Measurements from ENCODE around the gene PDZD7.
A peak's percentile ranks its signal among the peaks of the same experiment; 100 is the strongest.

Gene PDZD7

DNA sequence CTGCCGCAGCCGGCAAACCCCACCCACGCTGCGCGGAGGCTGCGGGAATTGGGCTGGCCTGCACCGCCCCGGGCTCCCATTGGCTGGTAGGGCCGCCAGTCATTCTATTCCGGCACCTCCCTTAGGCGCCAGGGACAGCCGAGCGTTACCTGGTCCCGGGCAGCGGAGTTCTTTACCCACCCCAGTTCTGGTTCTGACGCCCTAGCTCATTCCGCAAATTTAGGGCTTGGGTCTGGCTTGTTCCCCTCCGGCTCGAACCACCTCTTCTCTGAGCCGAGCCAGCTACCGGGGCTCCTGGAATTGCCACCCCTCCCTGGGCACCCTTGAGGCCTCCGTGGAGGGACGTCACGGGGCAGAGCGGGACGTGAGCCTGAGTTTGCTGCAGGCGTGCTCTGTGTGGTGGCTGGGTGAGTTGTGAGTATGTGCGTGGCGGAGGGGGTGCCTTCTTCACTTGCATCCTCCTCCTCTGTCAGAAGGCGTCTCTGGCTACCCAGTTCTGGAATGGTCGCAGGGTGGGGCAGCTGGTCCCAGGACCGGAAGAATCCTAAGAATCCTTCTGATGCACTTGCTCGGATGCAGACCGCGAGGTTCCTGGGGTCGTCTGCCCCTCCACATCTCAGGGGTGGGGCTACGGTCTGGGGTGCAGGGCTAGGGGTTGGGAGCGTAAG is at the start of gene PDZD7, which contains the start of gene SFXN3:
TSS of gene PDZD7 (minus strand) at position 2 of the 668 bp plus-strand sequence. CDS start 910 bp downstream, outside the sequence.
TSS of gene SFXN3 (plus strand) at position 107 of the 668 bp plus-strand sequence. CDS start 3,461 bp downstream, outside the sequence.
- intact Hi-C loops (cut with DNase I) = no loop called here
- peak; percentile 96 to 100 (median 98) for DNase-seq

- intact Hi-C loops (cut with DNase I) = no loop called here
- peak in 3 of 10 donors; percentile 34 to 60 (median 48) for DNase-seq
Measured at GRCh38 chr10:101079874-101080273, 48.9 kb upstream of the PDZD7 start.

DNA sequence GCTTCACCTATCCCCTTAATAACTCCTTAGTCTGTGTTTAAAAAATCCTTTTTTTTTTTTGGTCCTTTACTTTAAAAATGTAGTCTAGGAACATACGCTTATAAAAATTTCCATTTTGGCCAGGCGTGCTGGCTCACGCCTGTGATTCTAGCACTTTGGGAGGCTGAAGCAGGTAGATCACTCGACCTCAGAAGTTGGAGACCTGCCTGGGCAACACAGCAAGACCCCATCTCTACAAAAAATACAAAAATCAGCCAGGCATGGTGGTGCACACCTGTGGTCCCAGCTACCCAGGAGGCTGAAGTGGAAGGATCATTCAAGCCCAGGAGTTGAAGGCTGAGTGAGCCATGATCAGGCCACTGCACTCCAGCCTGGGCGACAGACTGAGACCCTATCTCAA is 45.7 kb upstream of the PDZD7 start:
- DNase-seq = peak in 2 of 10 donors; percentile 8 to 29
- intact Hi-C loops (cut with DNase I) = no loop called here

- intact Hi-C loops (cut with DNase I) = no loop called here
Measured at GRCh38 chr10:101075775-101076174, 44.8 kb upstream of the PDZD7 start.

DNA sequence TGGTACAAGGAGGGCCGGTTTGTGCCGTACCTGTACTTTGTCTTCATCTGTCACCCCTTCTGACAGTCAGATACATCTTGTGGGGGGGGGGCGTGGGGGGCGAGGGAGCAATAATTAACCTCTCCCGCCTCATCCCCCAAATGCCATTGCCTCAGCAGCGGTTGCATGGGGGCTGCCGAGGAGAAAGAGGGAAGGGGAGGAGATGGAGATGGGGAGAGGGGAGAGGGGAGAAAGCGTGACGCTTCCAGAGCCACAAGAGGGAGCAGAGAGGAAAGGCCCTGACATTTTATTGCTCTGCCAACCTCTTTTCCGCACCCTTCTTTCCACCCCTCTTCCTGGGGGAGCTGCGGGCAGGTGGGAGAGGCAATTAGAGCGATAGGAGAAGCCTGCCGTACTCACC is 42.7 kb upstream of the PDZD7 start:
- DNase-seq = peak in 1 of 10 donors; percentile 17

More at GRCh38 chr10:101075775-101076174, 44.8 kb upstream of the PDZD7 start:
- peak in 2 of 10 donors; percentile 10 to 20 for DNase-seq

GRCh38 chr10:101072923-101073322 is 42.0 kb upstream of the PDZD7 start:
- DNase-seq = peak in 2 of 10 donors; percentile 15 to 17
- intact Hi-C loops (cut with DNase I) = no loop called here

More for the DNA sequence above, 42.7 kb upstream of the PDZD7 start:
- intact Hi-C loops (cut with DNase I) = no loop called here

- intact Hi-C loops (cut with DNase I) = no loop called here
- peak in 2 of 10 donors; percentile 20 to 53 for DNase-seq
Measured at GRCh38 chr10:101071885-101072433, 41.0 kb upstream of the PDZD7 start.

DNA sequence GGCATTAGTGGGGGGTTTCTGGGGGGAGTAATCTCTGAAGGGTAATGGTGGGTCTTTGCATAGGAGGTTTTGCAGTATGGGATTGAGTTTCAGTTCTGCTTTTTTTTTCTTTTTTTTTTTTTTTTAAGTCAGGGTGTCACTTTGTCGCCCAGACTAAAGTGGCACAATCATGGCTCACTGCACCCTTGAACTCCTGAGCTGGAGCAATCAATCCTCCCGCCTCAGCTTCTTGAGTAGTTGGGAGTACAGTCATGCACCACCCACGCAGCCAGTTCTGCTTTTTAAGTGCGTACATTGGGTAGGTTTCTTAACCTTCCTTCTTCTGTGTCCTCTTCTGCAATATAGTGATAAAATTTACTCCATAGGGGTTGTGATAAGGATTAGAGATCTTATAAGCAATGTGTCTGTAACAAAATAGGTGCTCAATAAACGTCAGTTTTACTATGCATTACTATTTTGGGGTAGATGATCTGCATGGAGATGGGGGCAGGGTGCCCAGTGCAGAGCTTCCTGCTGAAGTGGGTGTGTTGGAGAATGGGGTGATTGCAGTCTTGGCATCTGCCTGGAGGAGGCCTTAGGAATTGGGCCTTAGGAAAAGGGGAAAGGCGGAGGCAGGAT is 40.4 kb upstream of the PDZD7 start:
- intact Hi-C loops (cut with DNase I) = no loop called here
- peak in 1 of 10 donors; percentile 40 for DNase-seq

- peak in 1 of 10 donors; percentile 23 for DNase-seq
- intact Hi-C loops (cut with DNase I) = no loop called here
Measured at GRCh38 chr10:101070098-101070497, 39.2 kb upstream of the PDZD7 start.

GRCh38 chr10:101069441-101069840 is 38.5 kb upstream of the PDZD7 start:
- intact Hi-C loops (cut with DNase I) = loop anchor here (2.0 kb wide), 1 partner anchor 51 kb away; no protein-coding TSS in a partner anchor
- DNase-seq = no peak

- intact Hi-C loops (cut with DNase I) = loop anchor here (2.0 kb wide), 1 partner anchor 49 kb away; no protein-coding TSS in a partner anchor
Measured at GRCh38 chr10:101067356-101068083, 36.6 kb upstream of the PDZD7 start.

DNA sequence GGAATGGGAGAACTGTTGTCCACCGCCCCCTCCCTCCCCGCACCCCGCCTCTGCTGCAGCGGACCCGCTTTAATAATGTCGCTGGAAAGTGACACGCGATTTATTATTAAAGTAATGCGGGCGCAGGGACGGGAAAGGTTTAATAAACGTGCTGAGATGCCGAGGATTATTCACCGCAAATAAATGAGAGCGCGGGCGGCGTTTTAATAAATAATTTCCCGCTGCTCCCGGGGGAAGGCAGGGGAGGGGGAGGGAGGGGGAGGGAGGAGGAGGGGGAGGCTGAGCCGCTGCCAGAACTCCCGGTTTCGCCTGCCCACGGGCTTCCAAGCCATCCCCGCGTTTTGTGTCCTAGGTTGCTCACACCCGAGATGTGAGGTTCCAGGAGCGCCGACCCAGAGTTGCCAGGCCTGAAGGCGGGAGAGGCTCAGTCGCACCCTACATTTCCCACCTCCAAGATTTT is 36.0 kb upstream of the PDZD7 start:
- peak in 1 of 10 donors; percentile 77 for DNase-seq
- intact Hi-C loops (cut with DNase I) = no loop called here

More at GRCh38 chr10:101067356-101068083, 36.6 kb upstream of the PDZD7 start:
- peak in 9 of 10 donors; percentile 29 to 93 (median 73) for DNase-seq

DNA sequence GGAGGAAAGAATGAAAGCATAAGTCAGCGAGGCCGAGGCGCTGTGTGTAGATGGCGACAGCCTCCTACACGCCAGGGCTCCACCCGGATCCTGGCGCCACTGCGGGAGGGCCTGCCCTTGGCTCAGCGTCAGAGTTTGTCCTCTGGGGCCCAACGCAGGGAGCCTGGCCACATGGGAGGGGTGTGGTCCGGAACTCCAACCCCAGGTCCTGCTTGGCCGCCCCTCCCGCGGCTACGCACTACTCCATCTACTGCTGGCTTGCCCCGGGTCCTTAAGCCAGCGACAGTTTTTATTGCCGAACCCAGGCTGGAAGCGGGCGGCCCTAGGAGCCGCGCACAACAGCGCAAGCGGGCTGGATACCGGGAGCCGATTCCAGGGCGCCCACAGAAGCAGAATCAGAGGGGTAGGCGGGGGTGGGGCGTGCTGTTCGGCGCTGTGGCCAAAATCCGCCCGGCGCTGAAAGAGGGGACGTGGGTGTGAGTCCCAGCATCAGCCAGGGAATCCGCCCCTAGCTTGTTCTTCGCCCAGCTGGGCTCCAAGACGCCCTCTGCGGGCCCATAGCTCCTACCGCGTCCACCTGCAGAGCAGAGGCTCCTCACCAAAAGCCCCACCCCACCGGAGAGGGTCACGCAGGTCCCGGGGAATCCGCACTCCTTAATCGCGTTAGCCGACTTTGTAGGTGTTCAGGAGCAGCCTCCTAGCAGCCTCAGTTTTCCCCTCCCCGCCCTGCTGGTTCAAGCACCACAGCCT is 35.4 kb upstream of the PDZD7 start:
- peak in 8 of 10 donors; percentile 22 to 89 (median 48) for DNase-seq
- intact Hi-C loops (cut with DNase I) = no loop called here

GRCh38 chr10:101065481-101066145 is 34.7 kb upstream of the PDZD7 start:
- DNase-seq = peak in 2 of 10 donors; percentile 23 to 44
- intact Hi-C loops (cut with DNase I) = no loop called here

DNA sequence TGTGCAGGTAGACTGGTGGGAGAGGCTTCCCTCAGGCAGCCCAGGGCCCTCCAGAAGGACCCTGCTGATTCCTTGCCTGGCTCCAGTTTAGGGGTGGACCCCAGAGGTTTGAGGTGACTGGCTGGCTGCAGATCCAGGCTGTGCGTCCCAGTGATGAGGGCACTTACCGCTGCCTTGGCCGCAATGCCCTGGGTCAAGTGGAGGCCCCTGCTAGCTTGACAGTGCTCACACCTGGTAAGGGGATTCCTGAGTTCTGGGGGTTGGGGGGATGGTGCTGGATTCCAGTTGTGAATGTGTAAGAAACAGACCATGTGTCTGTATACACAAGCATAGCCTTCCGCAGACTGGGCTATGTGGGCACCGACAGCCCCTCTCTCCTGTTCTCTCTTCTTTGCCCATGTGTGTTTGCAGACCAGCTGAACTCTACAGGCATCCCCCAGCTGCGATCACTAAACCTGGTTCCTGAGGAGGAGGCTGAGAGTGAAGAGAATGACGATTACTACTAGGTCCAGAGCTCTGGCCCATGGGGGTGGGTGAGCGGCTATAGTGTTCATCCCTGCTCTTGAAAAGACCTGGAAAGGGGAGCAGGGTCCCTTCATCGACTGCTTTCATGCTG is 33.6 kb upstream of the PDZD7 start:
- DNase-seq = peak in 2 of 10 donors; percentile 12 to 68
- intact Hi-C loops (cut with DNase I) = no loop called here

- DNase-seq = peak in 2 of 10 donors; percentile 39 to 56
Measured at GRCh38 chr10:101063548-101064414, 32.9 kb upstream of the PDZD7 start.

DNA sequence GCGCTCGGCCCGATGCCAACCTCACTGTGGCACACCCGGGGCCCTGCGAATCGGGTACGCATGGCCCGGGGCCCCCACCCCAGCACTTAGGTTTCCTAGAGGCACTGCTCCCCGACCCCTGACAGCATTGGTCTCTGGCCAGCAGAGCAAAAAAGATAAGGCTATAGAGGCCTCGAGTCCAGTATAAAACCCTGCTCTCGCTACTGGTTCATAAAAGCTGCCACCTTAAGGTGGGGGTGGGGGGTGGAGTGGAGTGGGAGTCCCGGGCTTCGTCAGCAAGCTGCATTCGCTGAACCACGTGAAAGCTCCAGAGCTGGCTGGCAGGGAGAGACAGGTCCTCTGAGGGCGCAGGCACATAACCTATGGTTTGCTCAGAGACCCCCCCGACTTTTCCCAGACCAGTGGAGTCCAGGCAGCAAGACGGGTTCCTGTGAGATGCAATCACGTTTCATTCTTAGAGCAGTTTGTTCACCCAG is 32.2 kb upstream of the PDZD7 start:
- intact Hi-C loops (cut with DNase I) = no loop called here
- DNase-seq = peak in 2 of 10 donors; percentile 51 to 80

More at GRCh38 chr10:101063548-101064414, 32.9 kb upstream of the PDZD7 start:
- intact Hi-C loops (cut with DNase I) = no loop called here
